HEK293 (cell line): ENCODE results near the gene TMEM212.

Experiments used
- CTCF ChIA-PET: fragments of 350-600 bp; formaldehyde crosslinking; extraction: SDS; loops from one replicate; lab custom pipeline; 2021; ENCODE audit warnings: antibody characterized with exemption; lab: Yijun Ruan, JAX
- POLR2A ChIA-PET: fragments of 300-600 bp; formaldehyde crosslinking; extraction: SDS; loops from one replicate; lab custom pipeline; 2020; ENCODE audit warnings: antibody characterized with exemption, inconsistent platforms; lab: Yijun Ruan, JAX
- H3K27ac ChIP-seq: fragments of 200-500 bp; sonication (Bioruptor generic); 2 replicates; pipeline ENCODE4 v1.5.1; 2014; ENCODE audit warnings: low read depth, low read length, control low read depth, inconsistent platforms; ENCODE audit errors: extremely low read depth
- H3K36me3 ChIP-seq, 2 experiments: fragments of 200-500 bp in 1 of 2; sonication (Bioruptor generic) in 1 of 2; 1 replicate in 1 of 2; 2 replicates in 1 of 2; pipeline ENCODE4 v1.5.1; 2014 to 2017; ENCODE audit warnings: inconsistent platforms in 2 of 2, low read length in 2 of 2; ENCODE audit not compliant: control insufficient read depth in 2 of 2, insufficient read depth in 1 of 2
- H3K4me1 ChIP-seq: fragments of 200-500 bp; sonication (Bioruptor generic); 2 replicates; pipeline ENCODE4 v1.5.1; 2014; ENCODE audit warnings: mild to moderate bottlenecking, low read length, inconsistent platforms; ENCODE audit not compliant: control insufficient read depth, insufficient read depth
- H3K4me3 ChIP-seq: 2 replicates; pipeline ENCODE4 v1.5.1; 2011; ENCODE audit warnings: low read depth, mild to moderate bottlenecking, control low read depth, low read length, moderate library complexity
- H3K9me3 ChIP-seq: fragments of 200-500 bp; sonication (Bioruptor generic); 2 replicates; pipeline ENCODE4 v1.5.1; 2014; ENCODE audit warnings: low read depth, low read length, inconsistent platforms; ENCODE audit not compliant: control insufficient read depth, insufficient read depth
- FEZF1 ChIP-seq: fragments of 450-650 bp; formaldehyde crosslinking; IDR thresholded peaks from 2 replicates; pipeline ENCODE4 v1.5.1; 2016; ENCODE audit warnings: missing biosample characterization, missing genetic modification characterization
- IKZF3 ChIP-seq: fragments of 450-650 bp; IDR thresholded peaks from 2 replicates; pipeline ENCODE4 v1.5.0; 2018; ENCODE audit warnings: missing biosample characterization, mild to moderate bottlenecking, missing genetic modification characterization, moderate library complexity
- KLF10 ChIP-seq: fragments of 450-650 bp; IDR thresholded peaks from 2 replicates; pipeline ENCODE4 v1.5.1; 2018; ENCODE audit warnings: missing biosample characterization, mild to moderate bottlenecking, missing genetic modification characterization
- SP3 ChIP-seq: fragments of 450-650 bp; formaldehyde crosslinking; IDR thresholded peaks from 2 replicates; pipeline ENCODE4 v1.5.1; 2016; ENCODE audit warnings: missing biosample characterization, missing genetic modification characterization
- YY1 ChIP-seq: fragments of 450-650 bp; formaldehyde crosslinking; IDR thresholded peaks from 2 replicates; pipeline ENCODE4 v1.5.1; 2018; ENCODE audit warnings: missing biosample characterization, missing genetic modification characterization
- ZNF10 ChIP-seq: fragments of 450-650 bp; formaldehyde crosslinking; IDR thresholded peaks from 2 replicates; pipeline ENCODE4 v1.5.1; 2017; ENCODE audit warnings: missing biosample characterization, missing genetic modification characterization
- ZNF169 ChIP-seq: fragments of 450-650 bp; formaldehyde crosslinking; IDR thresholded peaks from 2 replicates; pipeline ENCODE4 v1.5.1; 2016; ENCODE audit warnings: missing biosample characterization, missing genetic modification characterization
- ZNF2 ChIP-seq: fragments of 450-650 bp; formaldehyde crosslinking; IDR thresholded peaks from 2 replicates; pipeline ENCODE4 v1.5.1; 2016; ENCODE audit warnings: missing biosample characterization, missing genetic modification characterization
- ZNF221 ChIP-seq: fragments of 450-650 bp; formaldehyde crosslinking; IDR thresholded peaks from 2 replicates; pipeline ENCODE4 v1.5.1; 2017; ENCODE audit warnings: missing biosample characterization, missing genetic modification characterization, borderline replicate concordance
- ZNF223 ChIP-seq: fragments of 450-650 bp; formaldehyde crosslinking; IDR thresholded peaks from 2 replicates; pipeline ENCODE4 v1.5.1; 2016; ENCODE audit warnings: missing biosample characterization, missing genetic modification characterization
- ZNF335 ChIP-seq: fragments of 450-650 bp; formaldehyde crosslinking; conservative IDR thresholded peaks from 2 replicates; pipeline ENCODE4 v1.5.1; 2016; ENCODE audit warnings: missing biosample characterization, missing genetic modification characterization
- ZNF366 ChIP-seq: fragments of 450-650 bp; formaldehyde crosslinking; conservative IDR thresholded peaks from 2 replicates; pipeline ENCODE4 v1.5.1; 2016; ENCODE audit warnings: missing biosample characterization, missing genetic modification characterization
- ZNF580 ChIP-seq: fragments of 450-650 bp; formaldehyde crosslinking; IDR thresholded peaks from 2 replicates; pipeline ENCODE4 v1.5.1; 2016; ENCODE audit warnings: missing biosample characterization, missing genetic modification characterization
- ZNF596 ChIP-seq: fragments of 450-650 bp; IDR thresholded peaks from 2 replicates; pipeline ENCODE4 v1.5.0; 2018; ENCODE audit warnings: missing biosample characterization, mild to moderate bottlenecking, missing genetic modification characterization, moderate library complexity
- ZNF629 ChIP-seq: fragments of 450-650 bp; formaldehyde crosslinking; IDR thresholded peaks from 2 replicates; pipeline ENCODE4 v1.5.1; 2017; ENCODE audit warnings: missing biosample characterization, missing genetic modification characterization
- ZSCAN30 ChIP-seq: fragments of 450-650 bp; IDR thresholded peaks from 2 replicates; pipeline ENCODE4 v1.5.1; 2018; ENCODE audit warnings: missing biosample characterization, mild to moderate bottlenecking, missing genetic modification characterization, moderate library complexity
- ZXDB ChIP-seq: fragments of 450-650 bp; formaldehyde crosslinking; IDR thresholded peaks from 2 replicates; pipeline ENCODE4 v1.5.1; 2016; ENCODE audit warnings: missing biosample characterization, missing genetic modification characterization
- TF ChIP-seq, protein P1 (sequence below): fragments of 450-650 bp; formaldehyde crosslinking; IDR thresholded peaks from 2 replicates; pipeline ENCODE4 v1.5.1; 2016; ENCODE audit warnings: missing biosample characterization, missing genetic modification characterization
- TF ChIP-seq, protein P2 (sequence below): fragments of 450-650 bp; formaldehyde crosslinking; IDR thresholded peaks from 2 replicates; pipeline ENCODE4 v1.5.1; 2017; ENCODE audit warnings: missing biosample characterization, missing genetic modification characterization
- TF ChIP-seq, protein P3 (sequence below): fragments of 450-650 bp; IDR thresholded peaks from 2 replicates; pipeline ENCODE4 v1.5.1; 2018; ENCODE audit warnings: missing biosample characterization, mild to moderate bottlenecking, missing genetic modification characterization
- TF ChIP-seq, protein P4 (sequence below): fragments of 450-650 bp; formaldehyde crosslinking; IDR thresholded peaks from 2 replicates; pipeline ENCODE4 v1.5.1; 2017; ENCODE audit warnings: missing biosample characterization, missing genetic modification characterization
- TF ChIP-seq, protein P5 (sequence below): fragments of 450-650 bp; formaldehyde crosslinking; IDR thresholded peaks from 2 replicates; pipeline ENCODE4 v1.5.1; 2016; ENCODE audit warnings: missing biosample characterization, missing genetic modification characterization

The TMEM212 gene

DNA sequence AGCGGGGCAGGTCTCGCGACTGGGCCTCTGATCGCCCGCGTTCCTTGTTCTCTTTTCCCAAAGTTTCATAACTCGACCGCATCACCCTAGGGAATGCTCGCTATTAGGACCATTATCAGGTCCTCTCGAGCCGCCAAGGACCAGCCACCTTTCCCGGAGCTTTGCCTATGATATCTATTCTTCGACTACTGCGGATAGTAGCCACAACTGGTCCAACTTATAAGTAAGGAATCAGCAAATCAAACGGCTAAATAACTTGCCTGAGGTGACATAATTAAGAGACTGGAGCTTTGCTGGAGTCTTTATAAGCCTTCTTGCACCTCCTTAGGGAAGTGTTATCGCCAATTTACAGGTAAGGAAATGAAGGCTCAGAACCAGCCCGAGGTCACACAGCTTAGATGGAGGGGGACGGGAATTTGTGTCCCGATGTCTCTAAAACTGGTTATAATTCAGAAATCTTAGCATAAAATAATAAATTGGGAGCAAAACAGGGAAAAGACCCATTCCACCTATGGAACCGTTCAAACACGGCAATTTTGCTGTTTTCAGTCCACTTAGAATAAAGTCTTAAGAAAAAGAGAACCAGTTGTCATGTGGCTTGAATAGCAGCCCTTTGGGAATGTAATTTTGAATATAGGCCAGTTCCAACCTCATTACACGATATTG lies 32.4 kb upstream of the TMEM212 start:
- TF ChIP-seq IKZF3 (tag by site-specific recombination) (peak; percentile 5; the same call in 1 of the 2 replicates), ZNF366 (tag by site-specific recombination) (peak; percentile 30; the same call in 1 of the 2 replicates), SP3 (tag by site-specific recombination) (no peak), ZSCAN30 (tag by site-specific recombination) (no peak; the same call in 1 of the 2 replicates), YY1 (tag by site-specific recombination) (no peak), ZNF596 (tag by site-specific recombination) (peak; percentile 30; the same call in 1 of the 2 replicates), ZNF580 (tag by site-specific recombination) (no peak), ZNF169 (tag by site-specific recombination) (no peak), ZNF223 (0 out of 2 replicates have a peak, but pooled peaks have one; percentile 3), FEZF1 (tag by site-specific recombination) (no peak), KLF10 (tag by site-specific recombination) (no peak; the same call in 1 of the 2 replicates), ZNF629 (tag by site-specific recombination) (peak; percentile 9; the same call in 1 of the 2 replicates), ZXDB (peak; percentile 8; the same call in 1 of the 2 replicates)
- TF ChIP-seq, protein P1, sequence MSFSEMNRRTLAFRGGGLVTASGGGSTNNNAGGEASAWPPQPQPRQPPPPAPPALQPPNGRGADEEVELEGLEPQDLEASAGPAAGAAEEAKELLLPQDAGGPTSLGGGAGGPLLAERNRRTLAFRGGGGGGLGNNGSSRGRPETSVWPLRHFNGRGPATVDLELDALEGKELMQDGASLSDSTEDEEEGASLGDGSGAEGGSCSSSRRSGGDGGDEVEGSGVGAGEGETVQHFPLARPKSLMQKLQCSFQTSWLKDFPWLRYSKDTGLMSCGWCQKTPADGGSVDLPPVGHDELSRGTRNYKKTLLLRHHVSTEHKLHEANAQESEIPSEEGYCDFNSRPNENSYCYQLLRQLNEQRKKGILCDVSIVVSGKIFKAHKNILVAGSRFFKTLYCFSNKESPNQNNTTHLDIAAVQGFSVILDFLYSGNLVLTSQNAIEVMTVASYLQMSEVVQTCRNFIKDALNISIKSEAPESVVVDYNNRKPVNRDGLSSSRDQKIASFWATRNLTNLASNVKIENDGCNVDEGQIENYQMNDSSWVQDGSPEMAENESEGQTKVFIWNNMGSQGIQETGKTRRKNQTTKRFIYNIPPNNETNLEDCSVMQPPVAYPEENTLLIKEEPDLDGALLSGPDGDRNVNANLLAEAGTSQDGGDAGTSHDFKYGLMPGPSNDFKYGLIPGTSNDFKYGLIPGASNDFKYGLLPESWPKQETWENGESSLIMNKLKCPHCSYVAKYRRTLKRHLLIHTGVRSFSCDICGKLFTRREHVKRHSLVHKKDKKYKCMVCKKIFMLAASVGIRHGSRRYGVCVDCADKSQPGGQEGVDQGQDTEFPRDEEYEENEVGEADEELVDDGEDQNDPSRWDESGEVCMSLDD (tag by site-specific recombination): no peak
- TF ChIP-seq, all 188 proteins: peak for 6
- POLR2A ChIA-PET: interaction anchor here (0.7 to 1.3 kb wide), 3 partner anchors 12 to 22 kb away, joined by 3 to 4 read pairs (median 4); no protein-coding TSS in a partner anchor
- Histone ChIP-seq H3K36me3 (no peaks in the 10 kb centered on the region), H3K4me1 (peaks cover 4% of the 10 kb centered on the region; the same call in 1 of the 2 replicates), H3K27ac (peak overlapping the region; percentile 84; the same call in 1 of the 2 replicates), H3K9me3 (no peaks in the 10 kb centered on the region), H3K4me3 (peak overlapping the region; percentile 63)
- CTCF ChIA-PET: interaction anchor here (3.7 kb wide), 1 partner anchor 19 kb away, joined by 19 read pairs; no protein-coding TSS in a partner anchor

- ChIA-PET POLR2A (no interaction called here), CTCF (interaction anchor here (0.7 to 3.7 kb wide), 2 partner anchors 19 to 384 kb away, joined by 3 to 19 read pairs; no protein-coding TSS in a partner anchor)
- H3K36me3 ChIP-seq: no peaks in the 10 kb centered on the region
- no peak overlapping the region for H3K4me3 ChIP-seq
- no peaks in the 10 kb centered on the region for H3K9me3 ChIP-seq
- no peak overlapping the region for H3K27ac ChIP-seq
- H3K4me1 ChIP-seq: peaks cover 4% of the 10 kb centered on the region; the same call in 1 of the 2 replicates
- 0 out of 2 replicates have a peak, but pooled peaks have one; percentile 8 for TF ChIP-seq ZNF335 (tag by site-specific recombination)
- TF ChIP-seq, protein P2, sequence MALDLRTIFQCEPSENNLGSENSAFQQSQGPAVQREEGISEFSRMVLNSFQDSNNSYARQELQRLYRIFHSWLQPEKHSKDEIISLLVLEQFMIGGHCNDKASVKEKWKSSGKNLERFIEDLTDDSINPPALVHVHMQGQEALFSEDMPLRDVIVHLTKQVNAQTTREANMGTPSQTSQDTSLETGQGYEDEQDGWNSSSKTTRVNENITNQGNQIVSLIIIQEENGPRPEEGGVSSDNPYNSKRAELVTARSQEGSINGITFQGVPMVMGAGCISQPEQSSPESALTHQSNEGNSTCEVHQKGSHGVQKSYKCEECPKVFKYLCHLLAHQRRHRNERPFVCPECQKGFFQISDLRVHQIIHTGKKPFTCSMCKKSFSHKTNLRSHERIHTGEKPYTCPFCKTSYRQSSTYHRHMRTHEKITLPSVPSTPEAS: 0 out of 2 replicates have a peak, but pooled peaks have one; percentile 4
- TF ChIP-seq, protein P3, sequence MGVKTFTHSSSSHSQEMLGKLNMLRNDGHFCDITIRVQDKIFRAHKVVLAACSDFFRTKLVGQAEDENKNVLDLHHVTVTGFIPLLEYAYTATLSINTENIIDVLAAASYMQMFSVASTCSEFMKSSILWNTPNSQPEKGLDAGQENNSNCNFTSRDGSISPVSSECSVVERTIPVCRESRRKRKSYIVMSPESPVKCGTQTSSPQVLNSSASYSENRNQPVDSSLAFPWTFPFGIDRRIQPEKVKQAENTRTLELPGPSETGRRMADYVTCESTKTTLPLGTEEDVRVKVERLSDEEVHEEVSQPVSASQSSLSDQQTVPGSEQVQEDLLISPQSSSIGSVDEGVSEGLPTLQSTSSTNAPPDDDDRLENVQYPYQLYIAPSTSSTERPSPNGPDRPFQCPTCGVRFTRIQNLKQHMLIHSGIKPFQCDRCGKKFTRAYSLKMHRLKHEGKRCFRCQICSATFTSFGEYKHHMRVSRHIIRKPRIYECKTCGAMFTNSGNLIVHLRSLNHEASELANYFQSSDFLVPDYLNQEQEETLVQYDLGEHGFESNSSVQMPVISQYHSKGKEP (tag by site-specific recombination): peak; percentile 99
- peak; percentile 33; the same call in 1 of the 2 replicates for TF ChIP-seq FEZF1 (tag by site-specific recombination)
- TF ChIP-seq, protein P4, sequence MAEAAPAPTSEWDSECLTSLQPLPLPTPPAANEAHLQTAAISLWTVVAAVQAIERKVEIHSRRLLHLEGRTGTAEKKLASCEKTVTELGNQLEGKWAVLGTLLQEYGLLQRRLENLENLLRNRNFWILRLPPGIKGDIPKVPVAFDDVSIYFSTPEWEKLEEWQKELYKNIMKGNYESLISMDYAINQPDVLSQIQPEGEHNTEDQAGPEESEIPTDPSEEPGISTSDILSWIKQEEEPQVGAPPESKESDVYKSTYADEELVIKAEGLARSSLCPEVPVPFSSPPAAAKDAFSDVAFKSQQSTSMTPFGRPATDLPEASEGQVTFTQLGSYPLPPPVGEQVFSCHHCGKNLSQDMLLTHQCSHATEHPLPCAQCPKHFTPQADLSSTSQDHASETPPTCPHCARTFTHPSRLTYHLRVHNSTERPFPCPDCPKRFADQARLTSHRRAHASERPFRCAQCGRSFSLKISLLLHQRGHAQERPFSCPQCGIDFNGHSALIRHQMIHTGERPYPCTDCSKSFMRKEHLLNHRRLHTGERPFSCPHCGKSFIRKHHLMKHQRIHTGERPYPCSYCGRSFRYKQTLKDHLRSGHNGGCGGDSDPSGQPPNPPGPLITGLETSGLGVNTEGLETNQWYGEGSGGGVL (tag by site-specific recombination): peak; percentile 37; the same call in 1 of the 2 replicates
- TF ChIP-seq ZNF221 (tag by site-specific recombination): no peak
- TF ChIP-seq ZNF366 (tag by site-specific recombination): peak; percentile 85
- no peak for TF ChIP-seq ZNF10 (tag by site-specific recombination)
- 0 out of 2 replicates have a peak, but pooled peaks have one; percentile 41 for TF ChIP-seq ZNF2 (tag by site-specific recombination)
- peak; percentile 78 for TF ChIP-seq ZNF629 (tag by site-specific recombination)
- TF ChIP-seq, protein P5, sequence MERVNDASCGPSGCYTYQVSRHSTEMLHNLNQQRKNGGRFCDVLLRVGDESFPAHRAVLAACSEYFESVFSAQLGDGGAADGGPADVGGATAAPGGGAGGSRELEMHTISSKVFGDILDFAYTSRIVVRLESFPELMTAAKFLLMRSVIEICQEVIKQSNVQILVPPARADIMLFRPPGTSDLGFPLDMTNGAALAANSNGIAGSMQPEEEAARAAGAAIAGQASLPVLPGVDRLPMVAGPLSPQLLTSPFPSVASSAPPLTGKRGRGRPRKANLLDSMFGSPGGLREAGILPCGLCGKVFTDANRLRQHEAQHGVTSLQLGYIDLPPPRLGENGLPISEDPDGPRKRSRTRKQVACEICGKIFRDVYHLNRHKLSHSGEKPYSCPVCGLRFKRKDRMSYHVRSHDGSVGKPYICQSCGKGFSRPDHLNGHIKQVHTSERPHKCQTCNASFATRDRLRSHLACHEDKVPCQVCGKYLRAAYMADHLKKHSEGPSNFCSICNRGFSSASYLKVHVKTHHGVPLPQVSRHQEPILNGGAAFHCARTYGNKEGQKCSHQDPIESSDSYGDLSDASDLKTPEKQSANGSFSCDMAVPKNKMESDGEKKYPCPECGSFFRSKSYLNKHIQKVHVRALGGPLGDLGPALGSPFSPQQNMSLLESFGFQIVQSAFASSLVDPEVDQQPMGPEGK: 0 out of 2 replicates have a peak, but pooled peaks have one; percentile 48
Measured at GRCh38 chr3:171811295-171811912, 31.7 kb upstream of the TMEM212 start.
